KOPT-K1 (cell line): ENCODE results near the gene PTPN6.

ENCODE experiments used
- H3K27ac ChIP-seq: fragments of 200-600 bp; sonication (generic); 2 replicates; pipeline ENCODE4 v1.5.1; 2016; ENCODE audit warnings: antibody characterized with exemption, mild to moderate bottlenecking, low read depth, low read length; ENCODE audit not compliant: poor library complexity, severe bottlenecking
- H3K36me3 ChIP-seq: fragments of 200-600 bp; sonication (generic); 2 replicates; pipeline ENCODE4 v1.5.1; 2017; ENCODE audit warnings: antibody characterized with exemption, mild to moderate bottlenecking, low read length, moderate library complexity; ENCODE audit not compliant: insufficient read depth
- H3K9me3 ChIP-seq: fragments of 200-600 bp; sonication (generic); 2 replicates; pipeline ENCODE4 v1.5.1; 2017; ENCODE audit warnings: antibody characterized with exemption, low read length, mild to moderate bottlenecking; ENCODE audit not compliant: insufficient read depth, poor library complexity, severe bottlenecking

The PTPN6 gene

DNA sequence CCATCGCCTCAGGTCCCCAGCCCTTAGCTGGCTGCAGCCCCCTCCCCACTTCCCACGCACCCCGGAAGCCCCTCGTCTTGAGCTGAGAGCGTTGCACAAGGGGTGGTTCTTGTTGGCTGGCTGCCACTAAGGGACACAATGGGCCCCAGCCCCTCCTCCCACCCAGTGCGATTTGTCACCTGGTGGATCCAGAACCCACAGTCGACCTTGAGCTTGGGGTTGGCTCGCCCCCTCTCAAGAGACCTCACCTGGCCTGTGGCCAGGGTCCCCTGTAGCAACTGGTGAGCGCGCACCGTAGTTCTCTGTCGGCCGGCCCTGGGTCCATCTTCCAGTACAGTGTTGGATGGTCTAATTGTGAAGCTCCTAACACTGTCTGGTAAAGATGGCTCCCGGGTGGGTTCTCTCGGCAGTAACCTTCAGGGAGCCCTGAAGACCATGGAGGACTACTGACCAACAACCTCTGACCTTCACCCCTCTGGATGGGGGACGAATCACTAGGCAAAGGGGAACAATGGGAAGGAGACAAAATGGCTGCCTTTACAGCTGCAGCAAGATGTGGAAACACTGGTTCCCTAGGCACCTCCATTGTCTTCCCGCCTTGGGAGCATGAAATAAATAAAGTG, 12.7 kb downstream of the PTPN6 start:
- peaks cover 68% of the 10 kb centered on the region for H3K36me3 ChIP-seq
- peak overlapping the region; percentile 59 for H3K27ac ChIP-seq

DNA sequence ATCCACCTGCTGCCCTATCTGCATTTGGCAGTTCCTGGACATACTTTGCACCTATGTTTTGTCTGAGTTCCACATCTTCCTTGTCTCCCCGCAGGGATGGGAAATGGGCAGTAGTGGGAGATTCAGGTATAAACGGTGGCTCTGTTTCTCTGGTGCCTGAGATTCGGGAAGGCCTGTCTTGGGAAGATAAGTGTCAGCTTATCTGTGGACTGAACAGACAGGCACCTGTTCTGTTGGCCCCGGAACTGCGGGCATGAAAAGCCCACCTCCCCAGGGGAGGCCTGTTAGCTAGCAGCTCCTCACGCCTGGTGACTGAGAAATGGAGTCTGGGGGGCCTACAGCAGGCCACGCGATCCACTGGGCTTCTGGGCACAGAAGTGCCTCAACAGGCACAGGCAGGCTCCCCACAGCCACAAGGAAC, 13.5 kb downstream of the PTPN6 start:
- Histone ChIP-seq H3K9me3 (no peaks in the 10 kb centered on the region), H3K27ac (peak overlapping the region; percentile 59), H3K36me3 (peaks cover 73% of the 10 kb centered on the region)

More for the DNA sequence above, 12.7 kb downstream of the PTPN6 start:
- no peaks in the 10 kb centered on the region for H3K9me3 ChIP-seq

DNA sequence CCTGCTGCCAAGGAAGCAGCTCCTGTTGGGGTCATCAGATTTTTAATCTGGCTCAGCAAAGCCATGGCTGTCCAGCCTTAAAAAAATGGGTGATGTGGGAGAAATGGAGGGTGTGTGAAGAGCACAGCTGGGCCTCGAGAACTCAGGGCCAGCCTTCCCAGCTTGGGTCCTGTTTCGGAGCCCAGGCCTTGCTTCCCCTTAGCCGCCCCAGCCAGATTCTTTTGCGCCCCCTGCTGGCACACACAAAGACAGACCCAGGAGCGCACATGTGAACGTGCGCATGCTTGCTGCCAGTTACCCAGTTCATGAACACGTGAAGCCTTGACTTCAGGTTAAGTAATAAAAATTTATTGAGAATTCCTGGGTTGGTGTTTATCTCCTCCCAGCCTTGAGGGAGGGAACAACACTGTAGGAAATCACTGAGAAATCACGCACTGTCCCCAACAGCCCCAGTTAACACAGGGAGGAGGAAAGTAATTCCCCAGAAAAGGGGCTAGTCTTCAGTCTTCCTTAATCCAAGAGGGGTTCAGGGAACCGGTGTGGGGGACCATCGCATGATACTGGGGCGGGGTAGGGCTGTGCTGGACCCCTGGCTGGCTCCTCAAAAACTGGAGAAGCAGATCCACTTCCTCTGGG, 14.0 kb downstream of the PTPN6 start:
- H3K36me3 ChIP-seq: peaks cover 71% of the 10 kb centered on the region
- peak overlapping the region; percentile 59 for H3K27ac ChIP-seq
- H3K9me3 ChIP-seq: no peaks in the 10 kb centered on the region

DNA sequence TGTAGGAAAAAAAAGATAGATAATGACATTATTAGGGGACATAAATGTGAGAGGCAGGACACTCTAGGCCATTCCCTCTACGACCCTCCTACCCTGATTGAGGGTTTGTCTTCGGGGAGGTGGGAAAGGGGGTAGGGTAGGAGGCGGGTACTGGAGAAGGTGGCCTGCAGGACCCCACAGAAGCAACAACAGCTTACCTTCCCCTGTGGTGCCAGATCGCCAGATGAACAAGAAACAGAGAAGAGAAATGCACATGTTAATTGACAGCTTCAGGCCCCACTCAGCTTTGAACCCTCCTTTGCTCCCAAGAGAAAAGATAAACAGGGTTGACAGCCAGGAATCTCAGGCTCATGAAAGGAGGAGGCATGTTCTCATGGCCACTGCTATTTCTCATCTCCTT, 14.6 kb downstream of the PTPN6 start:
- Histone ChIP-seq H3K27ac (peak overlapping the region; percentile 59), H3K36me3 (peaks cover 66% of the 10 kb centered on the region), H3K9me3 (no peaks in the 10 kb centered on the region)

DNA sequence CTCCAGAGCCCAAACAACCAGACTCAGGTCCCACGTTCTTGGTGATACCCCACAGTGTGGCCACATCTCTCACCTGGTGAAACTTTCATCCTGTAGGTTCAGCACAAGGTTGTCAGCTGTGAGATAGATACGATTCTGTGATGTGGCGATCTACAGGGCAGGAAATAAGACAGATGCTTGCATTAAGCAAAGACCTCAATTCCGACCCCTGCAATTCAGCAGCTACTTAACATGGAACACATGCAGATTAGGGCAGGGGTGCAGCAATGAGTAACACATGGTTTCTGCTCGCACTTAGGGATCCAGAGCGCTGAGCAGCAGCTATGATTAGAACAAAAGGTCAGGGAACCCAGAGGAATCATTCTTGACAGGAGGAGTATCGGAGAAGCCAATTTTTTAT, 15.2 kb downstream of the PTPN6 start:
- no peak overlapping the region for H3K27ac ChIP-seq
- no peaks in the 10 kb centered on the region for H3K9me3 ChIP-seq
- peaks cover 59% of the 10 kb centered on the region for H3K36me3 ChIP-seq

DNA sequence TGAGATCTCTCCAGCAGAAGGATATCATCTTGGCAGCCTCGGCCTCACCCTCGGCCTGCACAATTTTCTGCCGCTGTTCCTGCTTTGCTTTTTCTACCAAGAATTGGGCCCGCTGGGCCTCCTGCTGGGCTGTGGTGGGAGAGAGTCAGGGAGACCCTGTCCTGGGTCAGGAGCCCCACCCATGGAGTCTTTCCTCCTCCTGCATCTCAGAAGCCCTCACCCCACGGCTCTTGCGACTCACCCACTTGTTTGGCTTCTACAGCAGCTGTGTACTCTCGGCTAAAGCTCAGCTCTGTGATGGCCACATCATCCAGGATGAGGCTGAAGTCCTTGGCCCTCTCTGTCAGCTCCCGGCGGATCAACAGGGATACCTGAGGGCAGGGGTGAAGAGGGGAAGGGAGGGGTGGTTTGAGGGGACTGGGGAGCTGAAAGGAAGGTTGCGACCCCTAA, 16.5 kb downstream of the PTPN6 start:
- peaks cover 60% of the 10 kb centered on the region for H3K36me3 ChIP-seq
- no peak overlapping the region for H3K27ac ChIP-seq

DNA sequence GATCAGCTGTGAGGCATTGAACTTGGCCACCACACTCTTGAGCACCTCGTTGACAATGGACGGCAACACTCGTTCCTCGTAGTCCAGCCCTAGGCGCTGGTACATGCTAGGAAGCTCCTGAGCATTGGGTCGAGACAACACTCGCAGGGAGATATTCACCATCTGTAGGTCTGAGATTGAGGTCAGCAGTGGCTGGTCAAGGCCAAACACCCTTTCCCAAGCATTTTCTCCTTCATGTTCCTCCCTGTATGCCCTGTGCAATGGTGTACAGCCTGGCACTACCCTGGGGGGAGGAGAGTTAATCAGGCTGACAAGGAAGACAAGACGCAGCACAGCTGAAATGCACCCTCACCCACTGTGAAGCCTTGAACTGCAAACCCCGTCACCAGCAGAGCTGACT, 17.3 kb downstream of the PTPN6 start:
- H3K9me3 ChIP-seq: no peaks in the 10 kb centered on the region
- H3K27ac ChIP-seq: peak overlapping the region; percentile 88
- peaks cover 67% of the 10 kb centered on the region for H3K36me3 ChIP-seq

More for the DNA sequence above, 16.5 kb downstream of the PTPN6 start:
- H3K9me3 ChIP-seq: no peaks in the 10 kb centered on the region

DNA sequence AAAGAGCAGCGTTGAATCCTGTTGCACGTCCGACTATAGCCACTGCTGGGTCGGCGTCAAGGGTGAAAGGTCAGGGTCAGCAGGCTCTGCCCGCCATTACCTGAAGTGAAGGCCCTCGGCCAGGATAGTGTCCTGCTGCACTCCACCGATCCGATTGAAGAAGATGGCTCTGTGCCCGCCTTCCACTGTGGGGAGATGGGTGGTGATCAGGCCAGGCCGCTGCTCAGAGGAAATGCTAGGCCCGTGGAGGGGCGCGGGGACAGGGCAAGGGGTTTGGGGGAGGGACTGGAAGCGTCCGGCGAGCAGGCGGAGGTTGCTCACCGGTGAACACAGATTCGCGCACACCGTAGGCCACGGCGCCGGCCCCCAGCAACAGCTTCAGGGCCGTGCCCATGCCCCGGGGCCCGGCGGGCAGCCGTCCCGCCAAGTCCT, 19.0 kb downstream of the PTPN6 start:
- H3K9me3 ChIP-seq: no peaks in the 10 kb centered on the region
- H3K27ac ChIP-seq: peak overlapping the region; percentile 88
- peaks cover 71% of the 10 kb centered on the region for H3K36me3 ChIP-seq

DNA sequence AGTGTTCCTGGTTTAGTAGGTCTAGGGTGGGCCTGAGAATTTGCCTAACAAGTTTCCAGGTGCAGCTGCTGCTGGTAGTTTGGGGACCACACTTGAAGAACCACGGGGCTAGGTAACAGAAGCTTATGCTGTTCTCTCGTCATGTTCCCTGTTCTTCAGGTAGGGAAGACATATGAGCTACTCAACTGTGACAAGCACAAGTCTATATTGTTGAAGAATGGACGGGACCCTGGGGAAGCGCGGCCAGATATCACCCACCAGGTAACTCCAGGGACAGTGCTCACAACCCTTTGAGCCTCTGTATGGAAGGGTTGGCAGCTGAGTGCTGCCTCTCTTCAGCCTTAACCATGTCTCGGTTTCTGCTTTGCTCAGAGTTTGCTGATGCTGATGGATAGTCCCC, 23.0 kb downstream of the PTPN6 start:
- Histone ChIP-seq H3K36me3 (peaks cover 71% of the 10 kb centered on the region), H3K27ac (no peak overlapping the region), H3K9me3 (no peaks in the 10 kb centered on the region)

DNA sequence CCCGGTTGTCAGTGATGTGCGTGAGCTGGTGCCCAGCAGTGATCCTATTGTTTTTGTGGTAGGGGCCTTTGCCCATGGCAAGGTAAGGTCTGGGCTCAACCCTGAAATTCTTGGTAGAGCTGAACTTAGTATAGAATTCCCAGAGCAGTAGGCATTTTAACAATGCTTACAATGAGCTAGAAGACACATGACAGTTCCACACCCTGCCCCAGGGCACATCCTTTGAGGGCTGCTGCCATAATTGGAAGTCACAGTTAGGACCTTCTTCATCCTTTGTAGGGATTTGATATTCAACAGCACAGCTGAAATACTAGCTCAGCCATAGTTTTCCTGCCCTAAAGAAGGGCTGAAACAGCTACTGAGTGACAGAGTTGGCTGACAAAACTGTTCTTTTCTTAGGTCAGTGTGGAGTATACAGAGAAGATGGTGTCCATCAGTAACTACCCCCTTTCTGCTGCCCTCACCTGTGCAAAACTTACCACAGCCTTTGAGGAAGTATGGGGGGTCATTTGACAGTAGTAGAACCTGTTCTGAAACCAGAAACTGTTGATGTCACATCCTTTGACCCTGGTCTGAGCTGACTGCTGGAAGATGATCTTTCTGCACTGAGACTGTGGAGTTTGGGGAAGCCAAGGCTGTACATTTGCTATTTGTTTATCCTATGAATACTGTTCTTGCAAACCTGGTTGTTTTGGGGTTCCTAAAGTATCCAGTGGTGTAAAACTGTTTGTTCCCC, 24.3 kb downstream of the PTPN6 start:
- Histone ChIP-seq H3K9me3 (no peaks in the 10 kb centered on the region), H3K36me3 (peaks cover 82% of the 10 kb centered on the region), H3K27ac (no peak overlapping the region)

DNA sequence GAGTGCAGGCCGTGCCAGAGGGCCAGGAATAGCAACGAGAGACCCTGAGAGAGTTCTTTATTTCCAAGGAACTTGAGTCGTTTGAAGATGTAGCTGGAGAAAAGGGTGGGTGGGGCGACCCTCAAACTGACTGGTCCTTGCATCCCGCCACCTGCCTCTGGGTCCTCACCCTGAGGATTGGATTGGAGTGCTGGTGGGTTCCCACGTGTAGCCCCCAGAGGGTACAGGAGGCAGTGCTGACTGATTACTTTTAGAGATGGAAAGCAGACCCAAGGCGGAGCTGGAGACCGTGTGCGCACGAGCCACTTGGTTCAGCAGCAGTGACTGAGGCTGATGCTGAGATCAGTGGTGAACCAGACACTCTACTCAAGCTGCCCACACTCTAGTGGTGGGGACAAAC, 26.5 kb downstream of the PTPN6 start:
- Histone ChIP-seq H3K36me3 (peaks cover 99% of the 10 kb centered on the region), H3K27ac (no peak overlapping the region)

DNA sequence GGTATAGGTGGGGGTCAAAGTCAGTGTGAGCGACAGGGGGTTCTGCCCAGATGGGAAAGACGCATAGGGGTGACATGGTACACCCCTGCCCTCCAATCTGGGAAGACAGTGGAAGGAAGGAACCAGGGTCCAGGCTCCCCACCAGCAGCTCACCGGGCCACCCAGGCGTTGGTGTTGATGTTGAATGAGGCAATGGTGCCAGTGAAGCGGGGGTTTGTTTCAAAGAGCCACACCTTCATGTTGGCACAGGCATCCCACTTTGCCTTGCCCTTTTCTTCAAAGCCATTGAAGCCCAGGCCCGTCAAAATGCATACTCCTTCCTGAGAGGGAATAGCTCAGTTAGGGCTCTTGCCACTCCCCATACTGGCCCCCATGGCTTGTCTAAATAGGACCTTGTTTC, 27.0 kb downstream of the PTPN6 start:
- Histone ChIP-seq H3K9me3 (no peaks in the 10 kb centered on the region), H3K27ac (no peak overlapping the region), H3K36me3 (peaks cover 98% of the 10 kb centered on the region)

More for the DNA sequence above, 26.5 kb downstream of the PTPN6 start:
- H3K9me3 ChIP-seq: no peaks in the 10 kb centered on the region

DNA sequence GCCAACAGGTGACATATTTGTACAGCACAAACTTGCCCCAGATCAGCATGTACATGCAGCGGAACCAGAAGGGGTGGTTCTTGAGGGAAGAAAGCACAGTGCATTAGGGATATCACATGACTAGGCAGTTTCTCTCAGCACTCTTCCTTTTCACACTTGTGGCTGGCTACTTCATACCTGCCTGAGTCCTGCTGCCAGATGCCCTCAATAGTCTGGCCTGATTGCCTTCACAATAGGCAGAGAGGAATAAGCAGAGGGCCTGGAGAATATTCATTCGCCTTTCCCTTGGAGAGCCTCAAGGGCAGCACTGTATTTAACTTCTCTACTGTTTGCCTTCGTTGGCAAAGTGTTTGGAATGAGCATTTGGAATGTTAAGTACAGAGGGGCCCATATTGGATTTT, 27.5 kb downstream of the PTPN6 start:
- no peaks in the 10 kb centered on the region for H3K9me3 ChIP-seq
- H3K27ac ChIP-seq: no peak overlapping the region
- H3K36me3 ChIP-seq: peaks cover 99% of the 10 kb centered on the region

DNA sequence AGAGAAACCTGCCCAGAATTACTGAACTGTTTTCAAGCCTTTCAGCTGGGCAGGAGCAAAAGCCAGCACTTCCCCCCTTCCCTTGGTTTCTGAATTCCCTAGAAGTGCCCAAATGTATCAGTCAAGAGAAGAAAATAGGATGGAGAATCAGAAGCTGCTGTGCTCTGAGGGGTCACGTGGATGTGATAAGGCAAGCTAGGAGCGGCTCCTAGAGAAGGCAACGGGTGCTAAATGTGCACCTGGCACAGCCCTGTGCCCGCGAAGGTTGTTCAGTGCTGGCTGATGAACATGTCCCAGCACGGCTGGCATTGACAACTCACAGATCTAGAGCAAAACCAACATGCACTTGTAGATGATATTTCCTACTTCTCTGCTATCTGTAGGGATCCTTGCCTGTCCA, 27.9 kb downstream of the PTPN6 start:
- Histone ChIP-seq H3K36me3 (peaks cover 99% of the 10 kb centered on the region), H3K27ac (no peak overlapping the region)

DNA sequence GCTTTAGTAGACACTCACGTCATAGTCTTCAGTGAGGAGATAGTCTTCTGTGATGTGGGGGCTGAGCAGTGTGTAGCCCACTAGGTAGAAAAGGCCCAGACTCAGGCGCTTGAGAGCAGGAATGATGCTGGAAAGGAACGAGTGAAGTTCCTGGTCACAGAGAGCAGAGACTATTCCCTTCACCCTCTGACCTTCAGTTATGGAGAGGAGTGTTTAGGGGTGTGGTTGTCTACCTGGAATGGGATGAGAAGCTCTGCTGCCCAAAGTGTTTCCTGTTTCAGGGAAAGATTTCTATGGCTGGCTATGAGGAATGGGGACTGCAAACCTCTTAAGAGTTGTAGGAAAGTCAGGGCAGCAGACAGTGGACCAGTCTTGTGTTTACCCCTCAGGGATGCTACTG, 28.3 kb downstream of the PTPN6 start:
- no peak overlapping the region for H3K27ac ChIP-seq
- peaks cover 99% of the 10 kb centered on the region for H3K36me3 ChIP-seq
- H3K9me3 ChIP-seq: no peaks in the 10 kb centered on the region

More for the DNA sequence above, 27.9 kb downstream of the PTPN6 start:
- H3K9me3 ChIP-seq: no peaks in the 10 kb centered on the region
